Stimulated activated CD8-positive, alpha-beta memory T cell treated with anti-CD3 and anti-CD28 coated beads, Interleukin-7, amount 100 ng/mL, for 24 hours (primary cell): Measurements from ENCODE around the gene EGLN2.
"Not testable (repeated sequence)": the region's sequence is repeated elsewhere in the genome, so short reads cannot be mapped to it uniquely, and the experiment has no call there.

Source experiments
- DNase-seq: peaks from one replicate; pipeline ENCODE4 v3.0.0-alpha.2; 2020; ENCODE audit warnings: low read depth

The EGLN2 gene

DNA sequence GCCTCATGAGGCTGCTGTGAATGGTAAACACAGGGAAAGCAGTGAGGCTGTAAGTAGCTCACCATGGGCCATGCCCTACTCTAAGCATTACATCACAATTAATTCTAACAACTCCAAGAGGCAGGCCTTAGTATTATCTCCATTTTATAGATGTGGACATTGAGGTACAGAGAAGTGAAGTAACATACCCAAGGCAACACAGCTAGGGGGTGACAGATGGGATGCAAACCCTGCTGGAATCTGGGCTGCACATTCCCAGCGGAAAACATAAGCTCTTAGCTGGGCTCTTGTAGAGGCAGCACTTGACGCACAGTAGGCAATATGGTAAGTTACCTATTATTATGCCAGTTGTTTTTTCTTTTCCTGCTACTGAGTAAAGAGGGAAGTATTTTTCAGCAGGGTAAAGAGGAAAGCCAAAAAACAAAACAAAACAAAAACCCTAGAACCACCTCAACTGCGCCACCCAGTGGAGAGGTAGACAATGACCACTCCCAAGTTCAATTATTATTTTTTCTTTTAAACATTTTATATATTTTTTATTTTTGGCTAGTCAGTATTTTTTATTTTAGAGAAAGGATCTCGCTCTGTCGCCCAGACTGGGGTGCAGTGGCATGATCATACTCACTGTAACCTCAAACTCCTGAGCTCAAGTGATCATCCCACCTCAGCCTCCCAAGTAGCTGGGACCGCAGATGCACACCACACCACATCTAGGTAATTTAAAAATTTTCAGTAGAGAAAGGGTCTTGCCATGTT lies 20.7 kb downstream of the EGLN2 start:
- DNase-seq = not testable (repeated sequence)

DNA sequence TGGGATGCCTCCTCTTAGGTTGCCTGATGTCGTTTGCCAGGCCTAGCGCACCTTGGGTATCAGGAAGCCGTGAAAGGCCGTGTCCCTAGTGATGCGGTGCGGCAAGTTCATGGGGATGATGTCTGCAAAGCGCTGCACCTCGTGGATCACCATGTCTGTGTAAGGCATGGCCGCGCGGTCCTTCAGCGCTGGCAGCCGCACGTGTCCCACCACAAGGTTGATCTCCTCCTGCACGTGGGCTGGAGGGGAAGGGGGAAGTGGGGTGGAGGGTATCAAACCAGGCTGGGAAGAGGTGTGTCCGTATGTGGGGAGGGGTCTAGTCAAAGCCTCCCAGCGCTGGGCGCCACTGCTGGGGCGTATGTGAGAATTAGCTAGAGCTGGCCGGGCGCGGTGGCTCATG lies 23.2 kb downstream of the EGLN2 start:
- no peak for DNase-seq

DNA sequence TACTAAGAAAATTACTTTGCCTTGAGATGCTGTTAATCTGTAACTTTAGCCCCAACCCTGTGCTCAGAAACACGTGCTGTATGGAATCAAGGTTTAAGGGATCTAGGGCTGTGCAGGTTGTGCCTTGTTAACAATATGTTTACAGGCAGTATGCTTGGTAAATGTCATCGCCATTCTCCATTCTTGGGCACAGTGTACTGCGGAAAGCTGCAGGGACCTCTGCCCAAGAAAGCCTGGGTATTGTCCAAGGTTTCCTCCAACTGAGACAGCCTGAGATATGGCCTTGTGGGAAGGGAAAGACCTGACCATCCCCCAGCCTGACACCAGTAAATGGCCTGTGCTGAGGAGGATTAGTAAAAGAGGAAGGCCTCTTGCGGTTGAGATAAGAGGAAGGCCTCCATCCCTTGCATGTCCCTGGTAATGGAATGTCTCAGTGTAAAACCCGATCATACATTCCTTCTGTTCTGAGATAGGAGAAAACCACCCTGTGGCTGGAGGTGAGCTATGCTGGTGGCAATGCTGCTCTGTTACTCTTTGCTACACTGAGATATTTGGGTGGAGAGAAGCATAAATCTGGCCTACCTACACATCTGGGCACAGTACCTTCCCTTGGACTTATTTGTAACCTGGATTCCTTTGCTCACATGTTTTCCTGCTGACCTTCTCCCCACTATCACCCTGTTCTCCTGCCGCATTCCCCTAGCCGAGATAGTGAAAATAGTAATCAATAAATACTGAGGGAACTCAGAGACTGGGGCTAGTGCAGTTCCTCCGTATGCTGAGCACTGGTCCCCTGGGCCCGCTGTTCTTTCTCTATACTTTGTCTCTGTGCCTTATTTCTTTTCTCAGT lies 23.9 kb downstream of the EGLN2 start:
- not testable (repeated sequence) for DNase-seq

DNA sequence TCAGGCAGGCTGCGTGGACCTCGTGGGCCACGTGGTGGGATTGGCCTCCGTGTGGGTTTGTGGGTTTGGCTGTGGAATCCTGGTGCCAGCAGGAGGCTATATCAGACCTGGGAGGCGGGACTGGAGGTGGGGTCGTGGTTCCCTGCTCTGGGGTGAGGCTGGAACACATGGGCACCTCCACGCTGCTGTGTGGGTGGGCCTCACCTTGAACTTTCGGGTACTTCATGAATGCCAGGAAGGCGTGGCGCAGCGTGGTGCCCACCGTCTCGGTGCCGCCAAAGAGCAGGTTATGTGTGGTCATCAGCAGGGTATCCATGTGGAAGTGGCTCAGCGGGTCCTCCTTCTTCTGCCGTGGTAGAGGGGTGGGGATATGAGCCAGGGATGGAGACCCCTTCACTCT lies 25.9 kb downstream of the EGLN2 start:
- DNase-seq = not testable (repeated sequence)

DNA sequence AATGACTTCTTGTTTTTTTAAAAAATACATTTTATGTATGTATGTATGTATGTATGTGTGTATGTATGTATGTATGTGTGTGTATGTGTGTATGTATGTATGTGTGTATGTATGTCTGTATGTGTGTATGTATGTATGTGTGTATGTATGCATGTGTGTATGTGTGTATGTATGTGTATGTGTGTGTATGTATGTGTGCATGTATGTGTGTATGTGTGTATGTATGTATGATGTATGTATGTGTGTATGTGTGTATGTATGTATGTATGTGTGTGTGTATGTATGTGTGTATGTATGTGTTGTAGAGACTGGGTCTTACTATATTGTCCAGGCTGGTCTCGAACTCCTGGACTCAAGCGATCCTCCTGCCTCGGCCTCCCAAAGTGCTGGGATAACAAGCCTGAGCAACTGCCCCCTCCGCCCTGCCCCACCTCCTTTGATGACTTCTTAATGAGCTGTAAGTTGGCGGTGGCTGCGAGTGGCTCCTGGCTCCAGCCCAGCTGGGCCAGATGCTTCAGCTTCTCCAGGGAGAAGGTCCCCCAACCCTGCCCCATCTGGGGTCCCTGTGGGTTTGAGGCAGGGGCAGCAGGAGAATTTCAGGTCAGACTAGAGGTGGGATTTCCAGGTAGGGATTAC lies 26.6 kb downstream of the EGLN2 start:
- DNase-seq = not testable (repeated sequence)

DNA sequence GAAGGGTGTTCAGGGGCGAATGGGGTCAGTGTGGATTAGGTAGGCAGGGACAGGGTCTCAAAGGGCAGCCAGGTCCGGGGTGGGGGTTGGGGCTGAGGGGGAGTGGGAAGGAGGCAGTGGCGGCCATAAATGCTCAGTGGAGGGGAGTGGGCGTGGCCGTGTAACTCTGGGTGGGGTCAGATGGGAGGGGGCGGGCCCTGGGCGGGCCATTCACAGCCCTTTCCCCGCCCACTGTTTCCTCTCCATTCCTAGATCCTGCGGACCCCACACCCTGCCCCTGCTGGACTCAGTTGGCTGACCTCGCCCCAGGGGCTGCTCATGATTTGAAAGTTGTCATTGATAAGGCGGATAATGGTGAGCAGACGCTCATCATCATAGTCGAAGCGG lies 27.3 kb downstream of the EGLN2 start:
- not testable (repeated sequence) for DNase-seq

DNA sequence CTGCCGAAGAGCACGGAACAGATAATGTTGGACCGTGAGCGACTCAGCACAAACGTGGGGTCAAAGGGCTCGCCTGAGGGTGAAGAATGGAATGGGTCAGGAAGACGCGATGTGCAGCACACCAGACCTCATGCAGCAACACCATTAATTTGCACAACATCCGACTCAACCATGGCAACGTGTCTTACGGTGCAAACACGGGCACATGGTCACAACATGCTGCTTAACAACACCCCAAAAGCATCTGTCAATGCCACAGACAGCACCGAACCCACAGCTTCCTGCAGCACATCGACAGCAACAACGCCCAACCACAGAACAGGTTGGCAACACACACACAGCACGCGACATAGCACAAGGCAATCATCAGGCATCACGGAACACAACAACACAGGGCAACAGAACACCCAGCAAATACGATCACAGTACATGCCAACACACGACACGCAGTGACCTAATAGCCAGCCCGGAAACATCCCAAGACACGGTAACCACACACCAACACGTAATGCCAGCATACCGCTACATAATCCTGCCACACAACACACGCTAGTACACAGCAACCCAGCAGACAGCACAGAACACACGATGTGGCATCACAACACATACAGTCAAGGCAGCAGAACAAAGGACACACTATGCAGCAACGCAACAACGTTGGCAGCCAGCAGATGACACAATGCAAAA lies 27.9 kb downstream of the EGLN2 start:
- not testable (repeated sequence) for DNase-seq

DNA sequence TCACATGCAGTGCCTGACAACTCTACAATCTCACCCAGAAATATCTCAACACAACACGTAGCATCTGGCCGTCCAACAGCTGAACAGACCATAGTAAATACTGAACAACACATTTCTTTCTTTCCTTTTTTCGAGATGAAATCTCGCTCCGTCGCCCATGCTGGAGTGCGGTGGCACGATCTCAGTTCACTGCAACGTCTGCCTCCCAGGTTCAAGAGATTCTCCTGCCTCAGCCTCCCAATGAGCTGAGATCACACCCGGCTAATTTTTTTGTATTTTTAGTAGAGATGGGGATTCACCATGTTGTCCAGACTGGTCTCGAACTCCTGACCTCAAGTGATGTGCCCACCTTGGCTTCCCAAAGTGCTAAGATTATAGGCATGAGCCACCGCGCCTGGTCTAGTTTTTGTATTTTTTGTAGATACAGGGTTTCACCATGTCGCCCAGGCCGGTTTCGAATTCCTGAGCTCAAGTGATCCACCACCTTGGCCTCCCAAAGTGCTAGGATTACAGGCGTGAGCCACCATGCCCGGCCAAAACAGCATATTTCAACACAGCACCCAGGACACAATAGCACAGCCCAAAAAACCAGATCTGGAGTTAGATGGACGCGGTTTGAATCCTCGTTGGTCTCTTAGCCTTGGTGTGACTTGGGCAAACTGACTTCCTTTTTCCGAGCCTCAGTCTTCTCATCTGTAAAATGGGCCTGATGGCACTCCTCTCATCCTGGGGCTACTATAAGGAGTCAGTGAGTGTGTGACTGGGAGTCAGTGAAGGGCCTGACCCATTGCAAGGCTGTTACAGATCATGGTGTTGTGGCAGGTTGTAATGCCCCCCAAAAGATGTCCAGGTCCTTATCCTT lies 28.6 kb downstream of the EGLN2 start:
- no peak for DNase-seq

DNA sequence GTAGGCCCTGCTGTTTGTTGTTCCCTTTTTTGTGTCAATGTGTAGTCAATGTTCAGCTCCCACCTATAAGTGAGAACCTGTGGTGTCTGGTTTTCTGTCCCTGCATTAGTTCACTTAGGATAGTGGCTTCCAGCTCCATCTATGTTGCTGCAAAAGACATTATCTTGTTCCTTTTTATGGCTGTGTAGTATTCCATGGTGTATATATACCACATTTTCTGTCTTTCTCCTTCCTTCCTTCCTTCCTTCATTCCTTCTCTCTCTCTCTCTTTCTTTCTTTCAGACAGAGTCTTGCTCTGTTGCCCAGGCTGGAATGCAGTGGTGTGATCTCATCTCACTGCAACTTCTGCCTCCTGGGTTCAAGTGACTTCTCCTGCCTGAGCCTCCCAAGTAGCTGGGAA lies 30.2 kb downstream of the EGLN2 start:
- DNase-seq = no peak

DNA sequence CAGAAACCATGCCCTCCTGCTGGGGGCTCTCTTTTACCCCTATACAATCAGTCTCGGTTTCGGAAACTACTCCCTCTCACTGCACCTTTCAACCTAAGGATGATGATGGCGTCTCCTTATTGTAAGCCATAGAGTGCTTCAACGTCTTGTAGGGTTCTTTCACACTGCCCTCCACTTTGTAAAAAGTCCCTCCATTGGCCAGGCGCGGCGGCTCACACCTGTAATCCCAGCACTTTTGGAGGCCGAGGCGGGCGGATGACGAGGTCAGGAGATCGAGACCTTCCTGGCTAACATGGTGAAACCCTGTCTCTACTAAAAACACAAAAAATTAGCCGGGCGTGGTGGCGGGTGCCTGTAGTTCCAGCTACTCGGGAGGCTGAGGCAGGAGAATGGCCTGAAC lies 31.8 kb downstream of the EGLN2 start:
- not testable (repeated sequence) for DNase-seq

DNA sequence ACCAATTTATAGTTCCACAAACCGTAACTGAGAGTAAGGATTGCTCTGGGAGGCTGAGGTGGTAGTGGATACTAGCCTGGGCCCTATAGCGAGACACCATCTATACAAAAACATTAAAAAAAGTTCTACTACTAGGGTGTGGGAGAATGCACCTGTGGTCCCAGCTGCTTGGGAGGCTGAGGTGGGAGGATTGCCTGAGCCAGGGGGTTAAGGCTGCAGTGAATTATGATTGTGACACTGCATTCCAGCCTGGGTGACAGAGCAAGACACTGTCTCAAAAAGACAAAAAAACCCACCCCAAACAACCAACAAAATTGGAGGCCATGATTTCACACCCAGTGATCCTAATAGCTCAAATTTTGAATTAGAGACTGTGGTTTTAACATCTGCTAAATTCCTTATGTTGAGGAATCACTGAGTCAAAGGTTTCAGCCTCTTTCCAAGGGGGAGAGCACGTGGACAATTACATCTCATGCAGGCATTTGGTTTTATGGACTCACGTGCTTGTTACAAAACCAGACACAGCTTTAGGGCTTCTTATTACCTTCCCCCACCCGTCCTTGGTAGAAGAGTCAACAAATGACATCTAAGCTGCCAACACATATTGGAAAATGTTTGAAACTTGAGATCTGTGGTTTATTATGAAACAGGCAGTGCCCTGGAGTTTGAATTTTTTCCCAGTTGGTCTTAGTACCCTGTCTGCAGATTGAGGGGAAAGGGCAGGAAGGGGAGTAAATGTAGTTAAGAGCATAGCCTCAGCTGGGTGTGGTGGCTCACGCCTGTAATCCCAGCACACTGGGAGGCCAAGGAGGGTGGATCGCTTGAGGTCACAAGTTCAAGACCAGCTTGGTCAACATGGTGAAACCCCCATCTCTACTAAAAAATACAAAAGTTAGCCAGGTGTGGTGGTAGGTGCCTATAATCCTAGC lies 32.8 kb downstream of the EGLN2 start:
- DNase-seq = no peak

DNA sequence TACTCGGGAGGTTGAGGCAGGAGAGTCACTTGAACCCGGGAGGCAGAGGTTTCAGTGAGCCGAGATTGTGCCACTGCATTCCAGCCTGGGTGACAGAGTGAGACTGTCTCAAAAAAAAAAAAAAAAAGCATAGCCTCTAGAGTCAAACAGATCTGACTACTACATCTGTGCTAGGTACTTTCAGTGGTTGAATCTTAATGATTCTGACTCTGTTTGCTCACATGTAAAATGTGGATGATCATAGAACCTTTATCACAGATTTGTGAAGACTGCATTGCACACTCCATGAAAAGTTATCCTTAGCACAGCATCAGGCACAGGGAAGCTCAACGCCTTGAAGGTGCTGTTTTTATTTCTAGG lies 33.4 kb downstream of the EGLN2 start:
- DNase-seq = not testable (repeated sequence)

DNA sequence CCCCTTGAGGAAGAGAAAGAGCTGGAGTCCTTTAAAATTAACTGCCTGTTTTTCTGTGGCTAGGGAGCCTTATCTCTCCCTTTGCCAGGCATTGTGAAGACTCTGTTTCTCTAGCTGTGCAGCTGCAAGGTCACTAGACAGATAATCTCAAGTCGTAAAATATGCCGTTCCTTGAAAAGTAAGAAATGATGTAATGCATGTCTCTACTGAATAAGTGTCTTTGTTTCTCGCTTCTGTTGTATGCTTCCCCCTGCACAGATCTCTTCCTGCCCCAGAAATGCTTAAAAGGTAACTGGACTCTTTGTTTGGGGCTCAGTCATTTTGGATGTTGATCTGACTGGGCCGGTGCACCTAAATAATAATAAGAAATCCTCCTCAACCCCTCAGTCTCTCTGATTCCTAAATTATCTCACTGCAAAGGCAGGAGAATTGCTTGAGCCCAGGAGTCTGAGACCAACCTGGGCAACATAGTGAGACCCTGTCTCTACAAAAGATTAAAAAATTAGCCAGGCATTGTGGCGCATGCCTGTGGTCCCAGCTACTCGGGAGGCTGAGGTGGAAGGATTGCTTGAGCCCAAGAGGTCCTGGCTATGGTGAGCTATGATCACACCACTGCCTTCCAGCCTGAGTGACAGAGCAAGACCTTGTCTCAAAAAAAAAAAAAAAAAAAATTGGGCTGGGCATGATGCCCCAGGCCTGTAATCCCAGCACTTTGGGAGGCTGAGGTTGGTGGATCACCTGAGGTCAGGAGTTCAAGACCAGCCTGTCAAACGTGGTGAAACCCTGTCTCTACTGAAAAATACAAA lies 34.9 kb downstream of the EGLN2 start:
- DNase-seq = not testable (repeated sequence)

DNA sequence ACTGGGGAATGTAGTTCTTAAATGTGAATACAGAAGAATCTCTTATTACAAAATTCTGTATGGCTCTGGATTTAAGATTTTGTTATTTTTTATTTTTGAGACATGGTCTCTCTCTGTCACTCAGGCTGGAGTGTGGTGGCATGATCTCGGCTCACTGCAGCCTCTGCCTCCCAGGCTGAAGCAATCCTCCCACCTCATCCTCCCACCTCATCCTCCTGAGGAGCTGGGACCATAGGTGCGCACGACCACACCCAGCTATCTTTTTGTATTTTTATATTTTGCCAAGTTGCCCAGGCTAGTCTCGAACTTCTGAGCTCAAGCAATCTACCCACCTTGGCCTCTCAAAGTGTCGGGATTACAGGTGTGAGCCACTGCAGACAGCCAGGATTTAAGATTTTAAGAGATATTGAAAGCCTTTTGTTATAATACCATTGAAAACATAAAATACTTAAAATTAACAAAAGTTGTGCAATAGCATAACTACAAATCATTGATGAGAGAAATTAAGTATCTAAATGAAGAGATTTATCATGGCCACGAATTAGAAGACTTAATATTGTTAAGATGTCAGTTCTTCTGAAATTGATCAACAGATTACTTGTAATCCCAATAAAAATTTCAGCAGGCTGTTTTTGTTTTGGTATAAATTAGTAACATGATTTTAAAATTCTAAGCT lies 37.9 kb downstream of the EGLN2 start:
- no peak for DNase-seq

DNA sequence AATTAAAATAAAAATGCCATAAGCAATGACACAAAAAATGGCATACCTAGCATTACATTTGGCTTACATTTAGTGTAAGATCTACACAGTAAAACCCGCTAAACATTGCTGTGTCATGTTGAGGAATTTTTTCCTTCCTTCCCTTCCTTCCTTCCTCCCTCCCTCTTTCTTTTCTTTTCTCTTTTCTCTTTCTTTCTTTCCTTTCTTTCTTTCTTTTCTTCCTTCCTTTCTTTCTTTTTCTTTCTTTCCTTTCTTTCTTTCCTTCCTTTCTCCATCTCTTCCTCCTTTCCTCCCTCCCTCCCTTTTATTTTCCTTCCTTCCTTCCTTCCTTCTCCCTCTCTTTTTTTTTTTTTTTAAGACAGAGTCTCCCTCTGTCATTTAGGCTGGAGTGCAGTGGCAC lies 39.5 kb downstream of the EGLN2 start:
- not testable (repeated sequence) for DNase-seq

DNA sequence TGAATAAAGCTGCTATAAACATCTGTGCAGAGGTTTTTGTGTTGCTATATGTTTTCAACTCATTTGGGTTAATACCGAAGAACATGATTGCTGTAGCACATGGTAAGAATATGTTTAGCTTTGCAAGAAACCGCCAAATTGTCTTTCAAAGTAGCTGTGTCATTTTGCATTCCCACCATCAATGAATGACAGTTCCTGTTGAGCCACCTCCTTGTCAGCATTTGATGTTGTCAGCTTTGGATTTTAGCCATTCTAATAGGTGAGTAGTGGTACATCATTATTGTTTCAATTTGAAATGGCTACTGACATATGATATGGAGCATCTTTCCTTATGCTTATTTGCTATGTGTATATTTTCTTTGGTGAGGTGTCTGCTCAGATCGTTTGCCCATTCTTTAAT lies 43.0 kb downstream of the EGLN2 start:
- not testable (repeated sequence) for DNase-seq

DNA sequence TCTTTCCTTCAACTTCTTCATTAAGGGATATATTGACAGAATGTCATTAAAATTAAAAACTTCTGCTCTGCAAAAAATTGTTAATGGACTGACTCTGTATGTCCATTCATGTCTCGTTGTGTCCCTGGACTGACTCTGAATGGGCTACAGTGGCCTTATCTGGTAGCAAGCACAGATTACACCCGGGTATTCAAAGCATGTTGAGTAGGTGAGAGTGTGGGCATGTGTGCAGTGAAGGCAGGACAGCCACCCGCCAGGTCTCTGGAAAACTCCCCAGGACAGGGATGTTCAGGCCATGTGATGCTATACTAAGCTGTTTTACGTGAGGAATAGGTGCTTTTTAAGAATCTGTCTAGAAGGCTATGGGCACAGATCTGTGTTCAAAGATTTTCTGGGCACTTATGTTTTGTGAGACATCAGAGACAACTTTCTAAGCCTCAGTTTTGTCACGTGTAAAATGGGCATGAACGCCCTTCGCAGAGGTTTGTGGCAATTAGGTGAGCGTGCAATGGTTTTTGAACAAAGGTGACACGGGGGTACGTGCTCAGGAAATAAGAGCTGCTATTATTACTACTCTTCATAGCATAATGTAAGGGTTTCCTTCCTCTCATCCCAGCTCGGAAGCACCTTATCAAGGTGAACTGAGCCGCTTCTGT lies 44.1 kb downstream of the EGLN2 start:
- not testable (repeated sequence) for DNase-seq

DNA sequence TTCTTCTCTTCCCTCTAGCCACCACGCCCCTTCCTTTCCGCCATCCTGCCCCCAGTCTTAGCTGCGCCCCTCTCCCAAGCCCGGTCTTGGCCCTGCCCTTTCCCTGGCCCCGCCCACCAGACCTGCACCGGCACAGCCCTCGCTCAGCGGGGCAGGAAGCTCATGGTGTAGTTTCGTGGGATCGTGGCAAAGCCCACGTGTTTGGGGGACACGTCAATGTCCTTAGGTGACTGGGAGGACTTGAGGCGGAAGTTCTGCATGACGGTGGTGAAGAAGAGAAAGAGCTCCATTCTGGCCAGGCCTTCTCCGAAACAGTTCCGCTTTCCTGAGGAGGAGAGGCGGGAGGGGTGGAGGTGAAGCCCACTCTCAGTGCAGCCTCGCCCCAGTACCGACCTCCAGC lies 44.7 kb downstream of the EGLN2 start:
- peak; percentile 31 for DNase-seq
